Tibial nerve (tissue), 4 donors: ENCODE measurements around the gene ADGRG7. TPM values are rescaled to one million over a fixed set of nuclear protein-coding genes. Genes with fewer than 3 reads are reported as not detected.

Experiments used
- DNase-seq, 2 donors: peaks; one replicate each; pipeline ENCODE4 v3.0.0-alpha.2; 2019; ENCODE audit warnings: low spot score in 2 of 2
- H3K27ac ChIP-seq, 4 donors: fragments of 200-600 bp; sonication (generic) in 3 of 4; one replicate each; pipeline ENCODE4 v1.5.1; 2017 to 2019; ENCODE audit warnings: mild to moderate bottlenecking in 1 of 4
- H3K27me3 ChIP-seq, 2 donors: fragments of 200-600 bp; sonication (generic) in 1 of 2; one replicate each; pipeline versions ENCODE4 v1.5.1 to v1.6.0; 2017 to 2019
- H3K36me3 ChIP-seq, 3 donors: fragments of 200-600 bp; sonication (generic); one replicate each; pipeline ENCODE4 v1.5.1; 2018 to 2019
- H3K4me1 ChIP-seq, 4 donors: fragments of 200-600 bp; sonication (generic) in 3 of 4; one replicate each; pipeline ENCODE4 v1.5.1; 2017 to 2019
- H3K4me3 ChIP-seq, 4 donors: fragments of 200-600 bp; sonication (generic) in 3 of 4; one replicate each; pipeline ENCODE4 v1.5.1; 2017 to 2019; ENCODE audit warnings: mild to moderate bottlenecking in 1 of 4, moderate library complexity in 1 of 4
- H3K9me3 ChIP-seq, 4 donors: fragments of 200-600 bp; sonication (generic) in 3 of 4; one replicate each; pipeline ENCODE4 v1.5.1; 2017 to 2019
- EP300 ChIP-seq, 2 donors: sonication (generic); formaldehyde crosslinking; IDR thresholded peaks; one replicate each; pipeline ENCODE4 v1.6.1; 2017; ENCODE audit warnings: antibody characterized with exemption in 2 of 2, mild to moderate bottlenecking in 1 of 2
- POLR2A ChIP-seq, 2 donors: fragments of 450-650 bp; IDR thresholded peaks; one replicate each; pipeline ENCODE4 v1.6.1; 2017; ENCODE audit warnings: antibody characterized with exemption in 2 of 2, mild to moderate bottlenecking in 2 of 2, moderate library complexity in 2 of 2
- WGBS, 2 donors: methylation state at CpG; one replicate each; pipeline ENCODE4 v1.1.5; 2018; 5-methylcytosine and 5-hydroxymethylcytosine counted together
- small RNA-seq: library from RNA; depleted of rRNA; stranded (forward); fragments of <200 nt; gene quantifications from one replicate; pipeline ENCODE3, GENCODE V24; 2016
- total RNA-seq, 4 donors: library from RNA; depleted of rRNA; stranded (reverse); fragments of >200 nt; gene quantifications; one replicate each; pipeline ENCODE4 v1.1.0, GENCODE V29; 2016
- TF ChIP-seq, protein P1 (sequence below), 5 experiments: fragments of 200-600 bp in 3 of 5; fragments of 450-650 bp in 2 of 5; sonication (generic) in 3 of 5; IDR thresholded peaks; one replicate each; pipeline ENCODE4 v1.5.1; 2016 to 2019; ENCODE audit warnings: antibody characterized with exemption in 5 of 5, mild to moderate bottlenecking in 3 of 5, moderate library complexity in 2 of 5

The ADGRG7 gene
- total RNA-seq, 4 donors from 2014 or later, result 0.42 TPM; not detected in 3

GRCh38 chr3:100743535-100743934, 134.1 kb downstream of the ADGRG7 start:
- no peak for DNase-seq
- peaks cover 0 to 78% (median 3%) of the 10 kb centered on the region in 3 donors for H3K36me3 ChIP-seq
- no peaks in the 10 kb centered on the region for H3K27me3 ChIP-seq
- H3K9me3 ChIP-seq, result no peaks in the 10 kb centered on the region
- no peak overlapping the region for H3K27ac ChIP-seq
- WGBS, 2 donors, result 76 to 88% methylated on average over 3 of the region's 3 CpGs
- TF ChIP-seq EP300 (IDR thresholded peaks at IDR 0.05) (no peak), POLR2A (IDR thresholded peaks at IDR 0.05) (no peak)
- TF ChIP-seq, protein P1, sequence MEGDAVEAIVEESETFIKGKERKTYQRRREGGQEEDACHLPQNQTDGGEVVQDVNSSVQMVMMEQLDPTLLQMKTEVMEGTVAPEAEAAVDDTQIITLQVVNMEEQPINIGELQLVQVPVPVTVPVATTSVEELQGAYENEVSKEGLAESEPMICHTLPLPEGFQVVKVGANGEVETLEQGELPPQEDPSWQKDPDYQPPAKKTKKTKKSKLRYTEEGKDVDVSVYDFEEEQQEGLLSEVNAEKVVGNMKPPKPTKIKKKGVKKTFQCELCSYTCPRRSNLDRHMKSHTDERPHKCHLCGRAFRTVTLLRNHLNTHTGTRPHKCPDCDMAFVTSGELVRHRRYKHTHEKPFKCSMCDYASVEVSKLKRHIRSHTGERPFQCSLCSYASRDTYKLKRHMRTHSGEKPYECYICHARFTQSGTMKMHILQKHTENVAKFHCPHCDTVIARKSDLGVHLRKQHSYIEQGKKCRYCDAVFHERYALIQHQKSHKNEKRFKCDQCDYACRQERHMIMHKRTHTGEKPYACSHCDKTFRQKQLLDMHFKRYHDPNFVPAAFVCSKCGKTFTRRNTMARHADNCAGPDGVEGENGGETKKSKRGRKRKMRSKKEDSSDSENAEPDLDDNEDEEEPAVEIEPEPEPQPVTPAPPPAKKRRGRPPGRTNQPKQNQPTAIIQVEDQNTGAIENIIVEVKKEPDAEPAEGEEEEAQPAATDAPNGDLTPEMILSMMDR (IDR thresholded peaks at IDR 0.05), result no peak
- no peak overlapping the region for H3K4me3 ChIP-seq
- no peaks in the 10 kb centered on the region for H3K4me1 ChIP-seq

- no peak overlapping the region for H3K27ac ChIP-seq
- WGBS, 2 donors, result 94 to 96% methylated on average over 2 of the region's 2 CpGs
- peaks cover 0 to 80% (median 3%) of the 10 kb centered on the region in 3 donors for H3K36me3 ChIP-seq
- no peaks in the 10 kb centered on the region for H3K4me1 ChIP-seq
- TF ChIP-seq POLR2A (IDR thresholded peaks at IDR 0.05) (no peak), EP300 (IDR thresholded peaks at IDR 0.05) (no peak)
- TF ChIP-seq, protein P1 (IDR thresholded peaks at IDR 0.05), result no peak
- no peak overlapping the region for H3K4me3 ChIP-seq
- no peak for DNase-seq
- no peaks in the 10 kb centered on the region for H3K27me3 ChIP-seq
- H3K9me3 ChIP-seq, result no peaks in the 10 kb centered on the region
Observed at GRCh38 chr3:100744671-100745070, 135.3 kb downstream of the ADGRG7 start.

Small RNA genes lying within 50 kb of the gene (small RNA-seq; reads per million reads assigned to genes)
- gene RF00322, result not detected

Other genes starting within 250 kb of the ADGRG7 start
- 10 to 100 TPM; 32.7 to 42.6 (median 38.7) TPM for gene TOMM70, start 208.5 kb upstream of the ADGRG7 start, total RNA-seq
- gene LNP1, start 208.1 kb upstream of the ADGRG7 start, total RNA-seq, result 1 to 10 TPM; 1.5 to 5.7 (median 4.9) TPM
- 10 to 100 TPM in 3 of 4 donors, 1 to 10 TPM in 1; 9.4 to 36.5 (median 14.0) TPM for gene TMEM45A, start 117.0 kb upstream of the ADGRG7 start, total RNA-seq
- 10 to 100 TPM; 50.8 to 80.8 (median 62.8) TPM for gene TFG, start 99.9 kb downstream of the ADGRG7 start, total RNA-seq